ENCODE results near the gene GEMIN7. TPM values are rescaled to one million over a fixed set of nuclear protein-coding genes. Genes with fewer than 3 reads are reported as not detected.

GEMIN7 gene
- total RNA-seq, 1 experiment from 2014 or later, result 46.0 TPM

DNA sequence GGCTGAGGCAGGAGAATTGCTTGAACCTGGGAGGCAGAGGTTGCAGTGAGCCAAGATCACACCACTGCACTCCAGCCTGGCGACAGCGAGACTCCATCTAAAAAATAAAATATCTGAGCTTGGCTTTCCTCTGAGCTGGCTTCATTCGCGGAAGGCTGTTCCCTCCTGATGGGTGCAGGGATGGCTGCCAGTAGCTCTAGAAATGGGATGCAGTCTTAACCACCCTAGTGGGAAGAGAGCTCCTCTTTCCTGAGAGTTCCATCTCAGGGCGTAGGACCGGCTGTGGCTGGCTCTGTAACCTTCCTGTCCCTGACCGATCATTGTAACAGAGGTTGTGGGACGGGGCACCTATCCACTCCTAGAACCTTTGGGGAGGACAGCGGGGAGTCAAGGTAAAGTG lies 46.3 kb downstream of the GEMIN7 start:
- Mint-ChIP-seq H3K9me3 (no peaks in the 10 kb centered on the region), H3K27ac (peak overlapping the region in 2 of 3 experiments; percentile 44 to 62; a peak in 2 of 7 replicates), H3K4me3 (no peak overlapping the region), H3K27me3 (ENCODE audit: low read depth) (no peaks in the 10 kb centered on the region), H3K4me1 (peaks cover 13 to 22% of the 10 kb centered on the region in 2 experiments), H3K36me3 (ENCODE audit: insufficient read depth in 1 of 3, low read depth in 3 of 3) (peaks cover 0 to under 1% (median 0%) of the 10 kb centered on the region in 3 experiments; a peak in 2 of 7 replicates)
- Histone ChIP-seq H2BK15ac (ENCODE audit: low read depth, low read length) (no peak overlapping the region), H3K79me1 (ENCODE audit: insufficient read depth, low read depth, low read length, poor library complexity, severe bottlenecking) (peaks cover 6% of the 10 kb centered on the region), H2BK5ac (ENCODE audit: insufficient read length, low read length) (no peak overlapping the region), H2BK120ac (ENCODE audit: low read depth, low read length, poor library complexity, severe bottlenecking) (no peak overlapping the region), H3K4me1 (ENCODE audit: insufficient read depth, low read length) (no peaks in the 10 kb centered on the region), H2AK5ac (ENCODE audit: insufficient read length, low read length) (no peak overlapping the region), H2BK20ac (ENCODE audit: low read depth, low read length, poor library complexity, severe bottlenecking) (no peak overlapping the region), H4K20me1 (ENCODE audit: control insufficient read depth, insufficient read depth, insufficient read length) (no peaks in the 10 kb centered on the region), H3K56ac (ENCODE audit: insufficient read length, low read depth, low read length) (no peak overlapping the region), H3K23ac (ENCODE audit: insufficient read length, low read depth, low read length) (no peak overlapping the region), H3K9ac (ENCODE audit: extremely low read depth, insufficient read length, low read length) (no peak overlapping the region), H3K27me3 (ENCODE audit: insufficient read depth, low read length) (no peaks in the 10 kb centered on the region), H3K4me2 (ENCODE audit: insufficient read depth, insufficient read length, low read length) (no peak overlapping the region), H3K23me2 (ENCODE audit: insufficient read length, low read depth, low read length, poor library complexity, severe bottlenecking) (no peaks in the 10 kb centered on the region), H4K8ac (replicated peaks; ENCODE audit: insufficient read length, low read depth, low read length) (no peak overlapping the region), H2BK12ac (ENCODE audit: insufficient read length, low read depth, low read length) (no peak overlapping the region), H3K18ac (ENCODE audit: insufficient read length, low read depth, low read length) (no peak overlapping the region), H3K14ac (ENCODE audit: insufficient read depth, low read length) (no peak overlapping the region), H2AFZ (ENCODE audit: low read length) (no peak overlapping the region), H4K91ac (ENCODE audit: insufficient read length, low read depth, low read length) (no peak overlapping the region), H3K79me2 (ENCODE audit: insufficient read depth, low read length) (no peaks in the 10 kb centered on the region; the same call in 1 of the 2 replicates), H3K4ac (ENCODE audit: low read depth, low read length) (no peak overlapping the region), H3K9me3 (ENCODE audit: control insufficient read depth, low read depth, low read length) (no peaks in the 10 kb centered on the region), H3T11ph (ENCODE audit: low read length) (no peak overlapping the region), H3K27ac (ENCODE audit: insufficient read length, low read depth, low read length) (no peak overlapping the region), H4K5ac (ENCODE audit: insufficient read length, low read depth, low read length) (no peak overlapping the region)
- WGBS (ENCODE audit: extremely low coverage, insufficient read length, low lambda C conversion rate), result no CpG with 5 or more reads among the region's 9 CpGs
- TF ChIP-seq, protein P1, sequence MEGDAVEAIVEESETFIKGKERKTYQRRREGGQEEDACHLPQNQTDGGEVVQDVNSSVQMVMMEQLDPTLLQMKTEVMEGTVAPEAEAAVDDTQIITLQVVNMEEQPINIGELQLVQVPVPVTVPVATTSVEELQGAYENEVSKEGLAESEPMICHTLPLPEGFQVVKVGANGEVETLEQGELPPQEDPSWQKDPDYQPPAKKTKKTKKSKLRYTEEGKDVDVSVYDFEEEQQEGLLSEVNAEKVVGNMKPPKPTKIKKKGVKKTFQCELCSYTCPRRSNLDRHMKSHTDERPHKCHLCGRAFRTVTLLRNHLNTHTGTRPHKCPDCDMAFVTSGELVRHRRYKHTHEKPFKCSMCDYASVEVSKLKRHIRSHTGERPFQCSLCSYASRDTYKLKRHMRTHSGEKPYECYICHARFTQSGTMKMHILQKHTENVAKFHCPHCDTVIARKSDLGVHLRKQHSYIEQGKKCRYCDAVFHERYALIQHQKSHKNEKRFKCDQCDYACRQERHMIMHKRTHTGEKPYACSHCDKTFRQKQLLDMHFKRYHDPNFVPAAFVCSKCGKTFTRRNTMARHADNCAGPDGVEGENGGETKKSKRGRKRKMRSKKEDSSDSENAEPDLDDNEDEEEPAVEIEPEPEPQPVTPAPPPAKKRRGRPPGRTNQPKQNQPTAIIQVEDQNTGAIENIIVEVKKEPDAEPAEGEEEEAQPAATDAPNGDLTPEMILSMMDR (conservative IDR thresholded peaks at IDR 0.05), result no peak
- no peak for DNase-seq

Data from H9 (cell line).